T1000 (cell line): ENCODE measurements around the gene DYNLT5.
"Not testable (repeated sequence)": the region's sequence is repeated elsewhere in the genome, so short reads cannot be mapped to it uniquely, and the experiment has no call there.

Experiments used
- DNase-seq: peaks from one replicate; lab custom pipeline; 2025; ENCODE audit warnings: mixed read lengths; lab: John Stamatoyannopoulos, UW

Gene DYNLT5

DNA sequence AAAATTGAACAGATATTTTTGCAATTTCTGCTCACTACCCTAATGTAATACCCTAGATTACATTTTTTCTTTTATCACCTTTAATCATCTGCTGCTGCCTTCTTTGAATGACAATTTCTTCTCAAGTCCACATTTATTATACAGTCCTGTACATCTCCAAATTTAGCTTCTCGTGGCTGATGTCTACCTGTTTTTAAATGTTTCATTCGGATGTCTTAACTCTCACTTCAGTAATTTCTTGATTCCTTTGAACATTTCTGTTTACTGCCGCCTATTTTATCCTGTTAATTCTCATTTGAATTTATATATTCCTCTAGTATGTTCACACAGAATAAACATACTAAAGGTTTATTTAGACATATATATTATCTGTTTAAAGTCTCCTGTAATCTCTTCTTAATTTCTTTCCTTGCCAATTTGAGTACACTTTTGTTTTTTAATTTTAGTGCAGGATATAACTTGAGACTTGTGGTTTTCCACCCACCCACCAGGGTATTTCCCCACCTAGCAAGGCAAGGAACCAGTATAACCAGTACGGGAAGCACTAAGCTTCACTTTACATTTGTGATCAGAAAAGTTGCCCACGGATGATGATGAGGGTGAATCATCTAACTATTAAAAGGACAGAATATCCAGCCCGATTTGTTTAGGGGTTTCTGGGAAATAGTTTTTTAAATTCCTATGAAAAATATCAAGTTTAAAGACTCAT, 36.1 kb downstream of the DYNLT5 start:
- no peak for DNase-seq

DNA sequence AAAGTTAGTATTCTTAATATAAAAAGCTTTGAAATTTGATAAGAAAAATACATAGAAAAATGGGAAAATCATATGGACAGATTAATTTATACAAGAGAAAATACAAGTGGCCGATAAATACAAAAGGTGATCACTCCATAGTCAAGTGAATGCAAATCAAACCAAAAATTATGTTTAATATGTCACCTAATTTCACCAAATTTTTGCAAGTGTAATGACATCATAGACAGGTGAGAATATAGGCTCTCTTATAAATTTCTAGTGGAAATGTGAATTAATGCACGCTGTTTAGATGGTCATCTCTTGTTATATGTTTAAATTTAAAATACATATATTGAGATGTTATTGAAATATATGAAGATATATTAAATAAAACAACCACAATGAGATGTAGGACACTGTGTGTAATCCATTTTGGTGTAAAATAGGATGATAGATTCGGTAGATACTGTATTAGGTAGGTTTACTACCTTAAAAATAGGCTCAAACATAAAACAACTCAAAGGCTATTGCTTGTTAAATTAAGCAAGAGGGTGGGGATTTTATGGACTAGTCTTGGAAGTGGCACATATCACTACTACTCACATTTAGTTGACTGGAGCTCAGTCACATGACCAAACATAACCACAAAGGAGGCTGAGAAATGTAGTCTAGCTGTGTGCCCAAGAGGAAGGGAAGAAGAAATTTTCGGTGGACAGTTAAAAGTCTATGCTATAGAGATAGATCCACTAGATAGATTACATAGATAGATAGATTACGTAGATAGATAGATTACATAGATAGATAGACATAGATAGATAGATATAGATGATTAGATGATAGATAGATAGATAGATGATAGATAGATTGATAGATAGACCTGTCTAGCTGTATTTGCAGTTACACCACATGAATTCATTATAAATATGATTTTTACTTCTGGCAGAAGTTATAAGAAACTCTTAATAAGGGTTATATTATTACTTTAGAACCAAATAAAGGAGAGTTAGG, 39.7 kb downstream of the DYNLT5 start:
- DNase-seq: no peak

DNA sequence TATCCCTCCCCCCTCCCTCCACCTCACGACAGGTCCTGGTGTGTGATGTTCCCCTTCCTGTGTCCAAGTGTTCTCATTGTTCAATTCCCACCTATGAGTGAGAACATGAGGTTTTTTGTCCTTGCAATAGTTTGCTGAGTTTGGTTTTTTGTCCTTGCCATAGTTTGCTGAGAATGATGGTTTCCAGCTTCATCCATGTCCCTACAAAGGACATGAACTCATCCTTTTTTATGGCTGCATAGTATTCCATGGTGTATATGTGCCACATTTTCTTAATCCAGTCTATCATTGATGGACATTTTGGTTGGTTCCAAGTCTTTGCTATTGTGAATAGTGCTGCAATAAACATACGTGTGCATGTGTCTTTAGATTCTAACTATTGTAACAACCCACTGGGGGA, 43.6 kb downstream of the DYNLT5 start:
- DNase-seq: not testable (repeated sequence)

DNA sequence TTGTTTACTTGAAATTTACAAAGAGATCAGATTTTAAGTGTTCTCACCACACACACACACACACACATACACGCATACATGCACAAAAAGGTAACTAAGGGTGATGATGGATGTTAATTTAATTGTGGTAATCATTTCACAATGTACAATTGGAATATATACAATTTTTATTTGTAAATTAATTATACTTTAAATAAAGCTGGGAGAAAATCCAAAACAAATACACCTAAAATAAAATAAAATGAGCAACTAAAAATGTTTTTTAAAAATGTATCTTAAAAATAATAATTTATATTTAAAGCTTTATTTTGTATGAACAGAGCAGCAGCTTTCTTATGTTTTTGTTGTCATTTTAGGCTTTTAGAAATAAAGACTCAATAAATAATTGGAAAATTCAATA, 57.0 kb downstream of the DYNLT5 start:
- no peak for DNase-seq

DNA sequence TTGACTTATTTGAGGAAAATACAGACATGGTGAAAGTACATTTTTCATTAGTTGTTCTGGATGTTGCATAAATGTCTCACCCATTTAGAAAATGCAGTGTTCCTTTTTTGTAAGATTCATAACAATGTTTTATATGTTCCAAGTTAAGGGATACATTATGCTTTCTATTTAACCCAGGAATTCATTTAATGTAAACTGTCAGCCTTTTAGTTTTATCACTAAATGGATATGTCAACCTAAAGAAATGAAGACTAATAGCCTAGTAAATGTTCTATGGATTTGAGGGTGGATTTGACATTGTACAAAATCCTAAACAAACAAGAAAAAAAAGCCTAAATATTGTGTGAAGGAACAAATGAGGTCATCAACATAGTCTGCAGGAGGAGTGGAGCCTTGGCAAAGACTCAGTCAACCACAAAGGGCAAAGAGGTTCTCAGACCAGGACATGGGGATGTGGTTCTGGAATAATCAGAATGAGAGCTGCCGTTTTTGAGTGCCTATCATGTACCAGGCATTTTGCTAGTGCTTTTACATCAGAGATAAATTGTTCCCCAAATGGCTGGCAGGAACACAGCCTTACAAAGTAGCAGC, 57.6 kb downstream of the DYNLT5 start:
- no peak for DNase-seq

DNA sequence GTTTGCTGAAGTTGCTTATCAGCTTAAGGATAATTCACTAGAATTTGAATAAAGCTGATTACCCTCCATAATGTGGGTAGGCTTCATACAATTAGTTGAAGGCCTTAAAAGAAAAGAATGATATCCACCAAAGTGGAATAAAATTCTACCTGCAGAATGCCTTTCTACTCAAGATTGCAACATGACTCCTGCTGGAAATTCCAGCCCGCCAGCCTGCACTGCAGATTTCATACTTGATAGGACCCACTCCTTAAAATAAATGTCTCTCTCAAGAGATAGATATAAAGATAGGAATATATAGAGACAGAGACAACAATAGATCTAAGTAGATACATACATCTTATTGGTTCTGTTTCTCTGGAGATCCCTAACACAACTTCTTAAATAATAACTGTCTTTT, 72.5 kb downstream of the DYNLT5 start:
- DNase-seq: no peak
